Fibroblast of lung (primary cell): ENCODE measurements around the gene DYNAP.

Experiments
- CTCF ChIP-seq, 2 donors: IDR thresholded peaks in 1 of 2; conservative IDR thresholded peaks in 1 of 2; 1 replicate in 1 of 2; 2 replicates in 1 of 2; pipeline ENCODE4 v1.5.1; 2011 to 2012; ENCODE audit warnings: low read length in 2 of 2, control low read depth in 1 of 2, inconsistent platforms in 1 of 2, low read depth in 1 of 2, mild to moderate bottlenecking in 1 of 2
- EZH2 ChIP-seq: IDR thresholded peaks from 2 replicates; pipeline ENCODE4 v1.5.1; 2012; ENCODE audit warnings: low read length, control low read depth, mild to moderate bottlenecking; ENCODE audit errors: missing control alignments

GRCh38 chr18:54604211-54604610 is 13.2 kb downstream of the DYNAP start:
- TF ChIP-seq CTCF (conservative IDR thresholded peaks at IDR 0.05 in 1 of 2, IDR thresholded peaks at IDR 0.05 in 1 of 2; ENCODE audit: low read depth in 1 of 2, low read length in 2 of 2) (no peak), EZH2 (no peak)
